Colon (tissue), 2 donors: Measurements from ENCODE around the gene GNL3.
"Not testable (repeated sequence)": the region's sequence is repeated elsewhere in the genome, so short reads cannot be mapped to it uniquely, and the experiment has no call there.

Experiments
- FAIRE-seq: peaks from 2 replicates; lab custom pipeline; 2012; peaks lifted over from hg19 to GRCh38; lab: Jason Lieb, UNC
- donor health status: control.
- donor health status: control.

Gene GNL3, protein sequence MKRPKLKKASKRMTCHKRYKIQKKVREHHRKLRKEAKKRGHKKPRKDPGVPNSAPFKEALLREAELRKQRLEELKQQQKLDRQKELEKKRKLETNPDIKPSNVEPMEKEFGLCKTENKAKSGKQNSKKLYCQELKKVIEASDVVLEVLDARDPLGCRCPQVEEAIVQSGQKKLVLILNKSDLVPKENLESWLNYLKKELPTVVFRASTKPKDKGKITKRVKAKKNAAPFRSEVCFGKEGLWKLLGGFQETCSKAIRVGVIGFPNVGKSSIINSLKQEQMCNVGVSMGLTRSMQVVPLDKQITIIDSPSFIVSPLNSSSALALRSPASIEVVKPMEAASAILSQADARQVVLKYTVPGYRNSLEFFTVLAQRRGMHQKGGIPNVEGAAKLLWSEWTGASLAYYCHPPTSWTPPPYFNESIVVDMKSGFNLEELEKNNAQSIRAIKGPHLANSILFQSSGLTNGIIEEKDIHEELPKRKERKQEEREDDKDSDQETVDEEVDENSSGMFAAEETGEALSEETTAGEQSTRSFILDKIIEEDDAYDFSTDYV

DNA sequence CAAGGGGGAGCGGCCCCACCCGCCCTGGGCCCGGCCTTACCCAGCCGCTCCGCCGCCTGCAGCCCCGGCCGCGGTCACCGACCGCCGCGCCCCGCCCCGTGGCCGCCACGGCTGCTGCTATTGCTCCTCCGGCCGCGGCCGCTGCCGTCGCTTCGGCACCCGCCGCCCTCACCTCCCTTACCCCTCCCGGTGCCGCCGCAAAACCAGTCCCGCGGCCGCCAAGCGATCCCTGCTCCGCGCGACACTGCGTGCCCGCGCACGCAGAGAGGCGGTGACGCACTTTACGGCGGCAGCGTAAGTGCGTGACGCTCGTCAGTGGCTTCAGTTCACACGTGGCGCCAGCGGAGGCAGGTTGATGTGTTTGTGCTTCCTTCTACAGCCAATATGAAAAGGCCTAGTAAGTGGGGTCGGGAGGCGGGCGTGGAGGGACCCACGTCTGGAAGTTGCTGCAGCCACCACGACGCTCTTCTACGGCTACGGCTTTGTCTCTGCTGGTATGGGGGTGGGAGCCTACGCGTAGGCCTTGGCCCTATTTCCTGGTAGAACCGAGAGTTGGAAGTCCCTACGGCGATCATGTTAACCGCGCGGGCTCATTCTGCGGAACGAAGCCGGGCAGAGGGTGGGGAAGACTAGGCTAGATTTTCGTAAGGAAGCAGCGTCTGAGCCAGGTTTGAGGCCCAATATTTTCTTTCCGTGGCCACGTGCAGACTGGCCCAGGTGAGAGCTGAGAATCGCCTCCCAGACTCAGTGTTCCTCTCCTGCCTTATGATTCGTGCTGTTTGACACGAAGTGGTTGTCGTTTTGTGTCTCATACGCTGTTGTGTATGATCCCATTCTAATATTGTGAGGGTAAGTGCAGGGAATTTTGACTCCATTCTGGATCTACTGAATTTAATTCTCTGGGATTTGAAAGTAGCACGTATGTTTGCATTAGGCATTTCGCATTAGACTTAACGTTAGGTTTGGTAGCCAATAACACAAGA, at the start of gene GNL3, which contains the start of gene PBRM1:
Gene GNL3, plus strand, starts transcription at position 324 of the 983 bp plus-strand sequence. Its CDS starts 61 bp downstream, at position 385.
Gene PBRM1, minus strand, starts transcription at position 205 of the 983 bp plus-strand sequence.
- FAIRE-seq, result no peak

DNA sequence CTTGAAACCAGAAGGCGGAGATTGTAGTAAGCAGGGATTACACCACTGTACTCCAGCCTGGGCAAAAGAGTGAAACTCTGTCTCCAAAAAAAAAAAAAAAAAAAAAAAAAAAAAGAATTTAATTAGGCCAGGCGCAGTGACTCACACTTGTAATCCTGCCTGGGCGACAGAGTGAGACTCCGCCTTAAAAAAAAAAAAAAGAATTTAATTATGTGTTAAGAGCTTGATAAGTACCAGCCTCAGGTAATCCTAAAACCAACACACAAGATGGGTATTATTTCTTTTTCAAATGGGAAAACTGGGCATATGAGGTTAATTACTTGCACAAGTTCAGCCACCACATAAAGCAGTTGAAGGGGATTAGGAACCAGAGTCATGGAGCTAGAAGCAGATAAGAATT, 49.2 kb upstream of the GNL3 start:
- no peak for FAIRE-seq

DNA sequence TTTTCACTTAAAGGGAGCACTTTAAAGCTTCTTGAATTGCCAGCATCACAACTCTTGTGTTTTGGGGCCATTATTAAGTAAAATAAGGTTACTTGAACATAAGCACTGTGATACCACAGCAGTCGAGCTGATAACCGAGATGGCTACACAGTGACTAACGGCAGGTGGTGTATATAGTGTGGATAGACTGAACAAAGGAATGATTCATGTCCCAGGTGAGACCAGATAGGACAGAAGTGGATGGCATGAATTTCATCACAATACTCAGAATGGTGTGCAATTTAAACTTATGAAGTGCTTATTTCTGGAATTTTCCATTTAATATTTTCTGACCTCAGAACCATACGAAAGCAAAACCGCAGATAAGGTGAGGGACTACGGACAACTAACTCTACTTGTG, 40.3 kb upstream of the GNL3 start:
- no peak for FAIRE-seq

DNA sequence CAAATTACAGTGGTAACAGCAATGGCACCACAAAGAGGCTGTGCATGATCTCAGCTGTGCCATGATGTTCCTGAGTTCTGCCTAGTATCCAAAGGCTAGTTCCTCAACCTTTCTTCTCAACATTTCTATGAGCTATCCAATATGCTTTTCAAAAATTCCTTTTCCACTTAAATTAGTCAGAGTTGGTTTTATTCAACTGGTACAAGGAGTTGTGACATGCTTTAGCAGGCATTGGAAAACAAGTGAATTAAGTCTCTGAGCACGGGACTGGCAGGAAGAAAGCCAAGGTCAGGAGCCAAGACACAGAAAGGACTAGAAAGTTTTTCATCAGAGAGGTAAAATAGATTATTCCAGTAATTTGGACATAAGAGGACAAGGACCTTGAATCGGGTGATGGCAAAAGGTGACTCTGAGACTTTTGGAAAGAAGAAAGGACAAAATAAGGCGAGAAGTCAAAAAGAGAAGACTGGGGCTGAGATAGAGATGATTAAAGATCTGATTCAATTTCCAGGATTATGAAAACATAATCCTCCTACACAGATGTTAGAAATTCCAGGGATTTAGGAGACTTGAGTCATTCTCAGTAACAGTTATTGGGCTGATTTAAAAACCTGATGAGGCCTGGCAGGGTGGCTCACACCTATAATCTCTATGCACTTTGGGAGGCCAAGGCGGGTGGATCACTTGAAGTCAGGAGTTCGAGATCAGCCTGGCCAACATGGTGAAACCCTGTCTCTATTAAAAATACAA, 36.2 kb upstream of the GNL3 start:
- no peak for FAIRE-seq

DNA sequence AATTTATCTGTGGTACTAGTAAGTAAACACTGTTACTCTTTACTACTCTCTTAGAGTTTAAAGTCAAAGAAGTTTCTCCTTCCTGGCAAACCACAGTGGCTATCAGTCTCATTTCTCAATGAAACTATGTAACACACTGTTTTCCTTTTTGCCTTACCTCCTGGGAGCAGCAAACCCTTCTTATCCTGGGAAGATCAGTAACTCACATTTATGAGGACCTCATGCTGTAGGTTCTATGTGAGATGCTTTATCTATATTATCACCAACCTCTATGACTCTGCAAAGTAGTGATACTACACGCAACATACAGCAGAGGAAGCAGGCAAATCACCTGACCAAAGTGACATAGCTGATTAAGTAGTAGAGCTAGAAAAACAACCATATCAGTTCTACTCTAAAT, 35.4 kb upstream of the GNL3 start:
- no peak for FAIRE-seq

DNA sequence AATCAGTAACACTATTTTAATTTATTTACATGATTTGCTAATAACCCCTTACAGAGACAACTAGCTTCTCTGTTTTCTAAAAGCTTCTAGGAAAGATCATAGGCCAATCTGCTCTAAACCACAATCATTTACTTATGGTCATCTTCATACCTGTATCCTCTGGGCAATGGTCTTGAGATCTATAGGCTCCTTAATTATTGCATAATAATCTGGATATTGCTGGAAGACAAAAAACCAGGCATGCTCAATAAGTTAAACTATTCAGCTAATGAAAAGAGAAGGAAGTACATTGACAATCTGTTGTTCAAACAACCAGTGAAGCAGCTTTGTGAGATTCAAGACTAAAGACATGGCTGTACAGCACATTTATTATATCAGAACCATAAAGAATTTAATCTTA, 34.2 kb upstream of the GNL3 start:
- no peak for FAIRE-seq

DNA sequence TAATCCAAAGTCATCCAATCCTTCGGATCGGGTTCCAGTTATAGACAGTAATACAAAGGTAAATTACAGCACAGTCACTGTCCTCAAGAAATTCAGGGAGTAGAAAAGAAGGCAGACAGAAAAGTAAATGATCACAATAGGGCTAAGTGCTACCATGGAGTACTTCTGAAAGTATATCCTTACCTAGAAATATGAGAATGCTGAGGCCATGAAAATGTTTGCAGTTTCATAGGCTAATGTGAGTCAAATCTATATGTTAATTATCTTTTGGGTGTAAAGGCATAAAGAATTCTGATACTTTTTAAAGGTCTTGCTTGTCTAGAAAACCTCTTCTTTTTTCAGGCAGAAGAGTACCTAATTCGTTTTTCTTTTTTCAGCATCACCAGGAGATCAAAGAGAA, 29.9 kb upstream of the GNL3 start:
- FAIRE-seq, result no peak

GRCh38 chr3:52660046-52660445, 25.8 kb upstream of the GNL3 start:
- no peak for FAIRE-seq

DNA sequence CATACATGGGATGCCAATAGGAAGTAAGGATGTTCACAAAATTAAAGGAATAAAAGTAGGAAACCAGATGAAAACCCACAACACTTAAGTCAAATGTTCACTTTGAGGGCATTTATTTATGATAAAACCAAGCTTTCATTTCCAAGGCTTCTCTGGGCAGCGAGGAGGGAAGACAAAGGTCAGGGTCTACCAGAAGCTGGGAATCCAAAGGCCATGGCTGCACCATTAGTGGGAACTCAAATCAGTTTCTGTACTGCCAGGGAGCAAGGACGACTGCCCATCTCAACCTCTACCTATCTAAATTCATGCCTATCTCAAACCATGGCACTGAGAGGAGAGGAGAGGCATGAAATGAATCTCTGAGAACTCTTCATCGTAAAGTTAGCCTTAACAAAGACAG, 22.7 kb upstream of the GNL3 start:
- FAIRE-seq, result no peak

DNA sequence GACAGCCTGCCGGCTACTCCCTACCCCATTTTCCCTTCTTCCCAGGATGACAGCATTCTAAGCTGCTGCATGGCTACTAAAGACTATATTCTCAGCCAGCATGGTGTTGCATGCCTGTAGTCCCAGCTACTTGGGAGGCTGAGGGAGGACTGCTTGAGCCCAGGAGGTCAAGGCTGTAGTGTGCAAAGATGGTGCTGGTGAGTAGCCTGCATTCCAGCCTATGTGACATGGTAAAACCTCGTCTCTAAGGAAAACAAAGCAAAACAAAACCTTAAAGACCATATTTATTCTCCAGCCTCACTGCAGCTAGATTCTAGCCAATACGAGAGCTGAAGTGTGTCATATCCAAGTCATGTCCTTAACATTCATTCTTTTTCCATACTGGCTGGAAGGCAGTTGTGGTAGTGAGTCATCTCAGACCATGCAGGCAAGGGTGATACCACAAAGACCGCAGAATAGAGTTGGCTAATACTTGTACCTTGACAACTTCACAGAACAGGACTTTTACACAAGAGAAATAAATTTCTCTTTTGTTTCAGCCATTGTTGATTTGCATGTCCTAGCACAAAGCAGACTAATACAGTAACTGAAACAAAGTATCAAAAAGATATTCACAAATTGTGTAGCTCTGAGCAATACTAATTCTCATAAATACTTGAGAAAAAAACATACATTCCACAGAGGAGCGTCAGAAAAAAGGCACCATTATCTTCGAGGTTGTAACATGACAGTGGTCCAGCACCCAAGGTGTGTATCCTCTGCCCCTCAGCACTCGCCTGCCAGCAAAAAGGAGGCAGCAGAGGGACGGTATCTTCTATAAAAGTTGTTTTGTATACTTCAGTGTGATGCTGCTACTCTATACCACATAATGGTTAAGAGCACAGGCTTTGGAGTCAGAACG, 15.0 kb upstream of the GNL3 start:
- no peak for FAIRE-seq

DNA sequence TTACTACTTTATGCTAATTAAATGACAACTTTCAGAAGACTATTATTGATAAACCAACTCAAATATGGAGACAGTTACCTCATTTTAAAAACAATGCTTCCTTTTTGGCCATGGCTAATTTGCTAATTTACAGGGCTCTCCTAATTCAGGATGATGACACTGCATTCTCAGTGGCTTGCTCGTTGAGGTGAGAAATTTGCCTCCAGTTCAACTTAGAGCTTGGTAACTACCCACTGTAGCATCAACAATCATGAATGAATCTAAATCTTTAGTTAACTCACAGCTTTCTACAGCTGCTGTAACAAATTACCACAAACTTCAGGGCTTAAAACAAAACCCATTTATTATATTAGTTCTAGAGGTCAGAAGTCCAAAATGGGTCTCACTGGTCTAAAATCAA, 14.2 kb upstream of the GNL3 start:
- FAIRE-seq, result no peak

DNA sequence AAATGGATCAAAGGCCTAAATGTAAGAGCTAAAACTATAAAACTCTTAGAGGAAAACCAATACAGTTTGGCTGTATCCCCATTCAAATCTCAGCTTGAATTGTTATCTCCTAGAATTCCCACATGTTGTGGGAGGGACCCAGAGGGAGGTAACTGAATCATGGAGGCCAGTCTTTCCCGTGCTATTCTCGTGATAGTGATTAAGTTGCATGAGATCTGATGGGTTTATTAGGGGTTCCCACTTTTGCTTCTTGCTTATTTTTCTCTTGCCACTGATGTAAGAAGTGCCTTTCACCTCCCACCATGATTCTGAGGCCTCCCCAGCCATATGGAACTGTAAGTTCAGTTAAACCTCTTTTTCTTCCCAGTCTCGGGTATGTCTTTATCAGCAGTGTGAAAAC, 9.6 kb upstream of the GNL3 start:
- not testable (repeated sequence) for FAIRE-seq

DNA sequence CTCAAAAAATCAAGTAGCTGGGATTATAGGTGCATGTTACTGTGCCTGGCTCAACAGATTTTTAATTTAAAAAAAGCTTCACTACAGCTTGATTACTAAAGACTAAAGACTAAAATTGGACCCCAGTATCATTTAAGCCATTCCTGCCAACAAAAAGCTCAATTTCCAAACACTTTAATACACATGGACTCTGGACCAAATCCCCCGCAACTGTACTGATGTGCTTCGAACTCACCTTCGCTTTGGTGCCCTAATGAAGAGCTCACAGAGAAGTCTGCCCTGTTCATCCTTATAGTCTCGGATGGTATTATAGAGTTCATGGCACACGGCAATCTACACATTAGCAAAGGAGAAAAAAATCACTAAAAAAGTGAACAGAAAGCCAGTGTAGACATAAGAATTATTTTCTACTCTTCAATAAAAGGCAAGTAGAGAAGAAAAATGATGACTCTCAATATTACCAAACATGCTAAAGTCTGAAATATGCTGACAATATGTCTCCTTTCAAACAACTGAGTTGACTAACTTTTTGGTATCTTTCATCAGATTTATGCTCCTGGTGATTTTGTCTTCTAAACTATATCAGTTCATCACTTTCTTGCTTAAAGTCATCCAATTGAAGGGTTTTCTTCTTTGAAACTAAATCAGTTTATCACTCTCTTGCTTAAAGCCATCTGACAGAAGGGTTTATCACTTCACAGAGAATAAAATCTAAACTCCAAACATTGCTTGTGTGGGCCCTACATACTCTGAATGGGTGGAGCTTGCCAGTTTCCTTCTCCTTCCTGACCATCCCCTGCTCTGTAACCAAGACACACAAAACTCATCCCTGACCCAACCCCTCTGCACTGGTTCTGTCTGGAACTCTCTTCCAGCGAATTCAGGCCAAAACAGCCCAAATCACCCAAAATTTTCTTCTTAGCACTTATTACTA, 7.3 kb upstream of the GNL3 start:
- FAIRE-seq, result no peak

DNA sequence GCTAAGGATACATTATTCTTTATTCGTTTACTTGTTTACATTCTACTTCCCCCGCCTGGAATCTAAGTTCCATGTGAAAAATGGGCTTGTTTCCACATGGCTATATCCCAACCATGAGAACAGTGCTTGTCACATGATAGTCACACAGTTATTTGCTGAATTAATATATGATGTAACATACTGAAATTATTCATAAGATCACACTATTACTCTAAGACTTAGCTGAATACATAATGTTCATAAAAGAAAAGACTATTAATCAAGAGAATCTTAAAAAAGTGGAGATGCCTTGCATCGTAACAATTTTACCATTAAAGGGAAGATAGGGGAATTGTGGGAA, 6.7 kb upstream of the GNL3 start:
- FAIRE-seq, result no peak

- FAIRE-seq, result no peak
Measured at GRCh38 chr3:52679811-52680210, 6.0 kb upstream of the GNL3 start.

DNA sequence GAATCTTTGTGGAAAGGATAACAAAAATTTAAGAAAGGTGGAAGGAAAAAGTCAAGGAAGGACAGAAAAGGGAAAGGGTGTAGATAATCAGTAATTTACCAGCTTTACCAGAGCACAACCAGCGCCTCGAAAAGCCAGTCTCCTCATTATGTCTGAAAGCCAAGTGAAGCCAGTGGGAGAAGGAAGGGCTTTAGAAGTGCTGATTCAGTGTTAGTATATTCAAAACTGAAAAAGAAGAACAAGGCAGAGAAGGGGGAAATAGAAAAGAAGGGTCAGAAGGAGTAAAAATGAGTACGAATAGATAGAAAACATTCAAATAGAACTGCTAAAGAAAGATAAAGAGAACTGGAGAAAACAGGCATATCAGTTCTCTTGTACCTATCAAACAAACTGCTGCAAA, 4.2 kb upstream of the GNL3 start:
- FAIRE-seq, result no peak

DNA sequence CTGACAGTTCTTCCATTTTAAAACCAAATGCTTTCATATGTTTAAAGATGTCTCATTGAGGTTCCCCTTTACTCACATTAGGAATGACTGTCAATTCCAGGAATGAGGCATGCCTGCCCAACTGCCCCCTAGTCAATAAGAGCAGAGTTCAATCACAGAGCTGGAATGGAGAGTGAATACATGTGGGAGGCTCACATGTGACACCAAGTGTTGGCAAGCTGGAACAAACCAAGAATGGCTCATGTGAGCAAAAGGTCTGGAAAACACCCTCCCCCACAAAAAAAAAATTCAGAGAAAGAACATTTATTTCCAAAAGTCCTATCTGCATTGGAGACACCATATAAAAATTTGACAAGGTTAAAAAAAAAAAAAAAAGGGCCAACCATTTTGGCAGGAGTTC, 3.8 kb upstream of the GNL3 start:
- no peak for FAIRE-seq

- FAIRE-seq, result no peak
Measured at GRCh38 chr3:52683611-52684010, 2.2 kb upstream of the GNL3 start.

- FAIRE-seq, result no peak
Measured at GRCh38 chr3:52684184-52684583, 1.6 kb upstream of the GNL3 start.

DNA sequence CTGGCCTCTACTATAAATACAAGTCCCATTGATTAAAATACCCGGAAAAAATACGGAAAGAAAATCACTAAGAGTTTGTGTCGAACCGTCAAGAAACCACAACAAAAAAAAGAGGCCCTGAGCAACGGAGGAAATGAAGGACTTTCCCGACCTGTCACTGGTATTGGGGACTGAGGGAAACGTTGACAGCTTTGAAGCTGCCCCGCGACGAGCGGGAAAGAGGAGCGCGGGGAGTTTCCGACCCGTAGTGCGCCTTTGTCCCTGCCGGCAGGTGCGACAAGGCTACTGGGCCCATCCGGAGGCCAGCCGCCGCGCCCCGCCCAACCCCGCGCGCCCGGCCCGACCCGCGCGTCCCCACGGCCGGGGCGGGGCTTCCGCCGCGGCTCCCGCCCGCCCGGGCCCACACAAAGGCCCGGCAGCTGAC, 535 bp upstream of the GNL3 start:
- no peak for FAIRE-seq
